ENCODE results near the gene JAG2. TPM values are rescaled to one million over a fixed set of nuclear protein-coding genes. Genes with fewer than 3 reads are reported as not detected.

JAG2 gene
- total and polyA plus RNA-seq, 10 donors = 3.0 to 14.3 (median 6.4) TPM

GRCh38 chr14:105100910-105101309 is 67.7 kb downstream of the JAG2 start:
- peaks cover 0 to 5% (median 0%) of the 10 kb centered on the region in 8 donors for H3K9me3 ChIP-seq
- peaks cover 0 to 68% (median 12%) of the 10 kb centered on the region in 7 donors for H3K27me3 ChIP-seq (replicated peaks in 1 of 7)
- intact Hi-C loops (cut with DNase I; ENCODE audit: low total_unique reads) = no loop called here
- WGBS, 5 donors = 75 to 92% (median 87%) methylated on average over 4 of the region's 4 CpGs
- H3K4me1 ChIP-seq = no peaks in the 10 kb centered on the region
- H3K4me3 ChIP-seq = no peak overlapping the region
- TF ChIP-seq CTCF (IDR thresholded peaks at IDR 0.05 in 8 of 11, conservative IDR thresholded peaks at IDR 0.05 in 3 of 11) = no peak
- no peak for TF ChIP-seq POLR2A (IDR thresholded peaks at IDR 0.05)
- no peak for TF ChIP-seq POLR2AphosphoS5 (IDR thresholded peaks at IDR 0.05)
- H3K27ac ChIP-seq = no peak overlapping the region
- no peaks in the 10 kb centered on the region for H3K36me3 ChIP-seq
- no peak for DNase-seq

GRCh38 chr14:105099778-105100177 is 68.8 kb downstream of the JAG2 start:
- no peak for DNase-seq
- intact Hi-C loops (cut with DNase I; ENCODE audit: low total_unique reads) = no loop called here

GRCh38 chr14:105098316-105098715 is 70.3 kb downstream of the JAG2 start:
- H3K27ac ChIP-seq = no peak overlapping the region
- 81 to 94% (median 86%) methylated on average over 8 of the region's 8 CpGs for WGBS, 5 donors
- H3K36me3 ChIP-seq = no peaks in the 10 kb centered on the region
- H3K4me3 ChIP-seq = no peak overlapping the region
- TF ChIP-seq CTCF (IDR thresholded peaks at IDR 0.05 in 8 of 11, conservative IDR thresholded peaks at IDR 0.05 in 3 of 11) = no peak
- no peak for TF ChIP-seq POLR2AphosphoS5 (IDR thresholded peaks at IDR 0.05)
- no peak for TF ChIP-seq POLR2A (IDR thresholded peaks at IDR 0.05)
- no peak for DNase-seq
- peaks cover 0 to 5% (median 0%) of the 10 kb centered on the region in 8 donors for H3K9me3 ChIP-seq
- peaks cover 0 to 56% (median 12%) of the 10 kb centered on the region in 7 donors for H3K27me3 ChIP-seq (replicated peaks in 1 of 7)
- intact Hi-C loops (cut with DNase I; ENCODE audit: low total_unique reads) = no loop called here
- H3K4me1 ChIP-seq = peaks cover 6 to 15% (median 12%) of the 10 kb centered on the region in 6 donors

More at GRCh38 chr14:105099778-105100177, 68.8 kb downstream of the JAG2 start:
- Histone ChIP-seq H3K27ac (no peak overlapping the region), H3K4me1 (peaks cover 0 to 2% (median 0%) of the 10 kb centered on the region in 6 donors), H3K27me3 (replicated peaks in 1 of 7) (peaks cover 0 to 56% (median 12%) of the 10 kb centered on the region in 7 donors), H3K36me3 (no peaks in the 10 kb centered on the region), H3K9me3 (peaks cover 0 to 5% (median 0%) of the 10 kb centered on the region in 8 donors), H3K4me3 (no peak overlapping the region)
- TF ChIP-seq CTCF (IDR thresholded peaks at IDR 0.05 in 8 of 11, conservative IDR thresholded peaks at IDR 0.05 in 3 of 11) (no peak), POLR2AphosphoS5 (IDR thresholded peaks at IDR 0.05) (no peak), POLR2A (IDR thresholded peaks at IDR 0.05) (no peak)
- 61 to 87% (median 70%) methylated on average over 6 of the region's 6 CpGs for WGBS, 5 donors

- Histone ChIP-seq H3K27me3 (replicated peaks in 1 of 7) (peaks cover 0 to 55% (median 8%) of the 10 kb centered on the region in 7 donors), H3K4me3 (no peak overlapping the region), H3K27ac (no peak overlapping the region), H3K4me1 (peaks cover 8 to 18% (median 16%) of the 10 kb centered on the region in 6 donors), H3K9me3 (peaks cover 0 to 5% (median 0%) of the 10 kb centered on the region in 8 donors), H3K36me3 (no peaks in the 10 kb centered on the region)
- TF ChIP-seq POLR2AphosphoS5 (IDR thresholded peaks at IDR 0.05) = no peak
- TF ChIP-seq CTCF (IDR thresholded peaks at IDR 0.05 in 8 of 11, conservative IDR thresholded peaks at IDR 0.05 in 3 of 11) = no peak
- no peak for TF ChIP-seq POLR2A (IDR thresholded peaks at IDR 0.05)
- WGBS, 5 donors = 68 to 88% (median 75%) methylated on average over 4 to 7 of the region's 7 CpGs
- intact Hi-C loops (cut with DNase I; ENCODE audit: low total_unique reads) = no loop called here
- DNase-seq = no peak
Measured at GRCh38 chr14:105097794-105098127, 70.8 kb downstream of the JAG2 start.

All from spleen (tissue), 11 donors.